Nephron (organoid): ENCODE measurements around the gene PCK2.
"Not testable (repeated sequence)": the region's sequence is repeated elsewhere in the genome, so short reads cannot be mapped to it uniquely, and the experiment has no call there.

Source experiments
- H3K27ac Mint-ChIP-seq, 3 experiments: 2 replicates each; pipeline ENCODE4 v1.8.0; 2020; ENCODE audit warnings: mixed read lengths in 3 of 3, mild to moderate bottlenecking in 2 of 3, moderate library complexity in 1 of 3
- H3K27me3 Mint-ChIP-seq: 2 replicates; pipeline ENCODE4 v1.8.0; 2021; ENCODE audit warnings: low read depth, mild to moderate bottlenecking, moderate library complexity, mixed read lengths
- H3K36me3 Mint-ChIP-seq: 2 replicates; pipeline ENCODE4 v1.8.0; 2020; ENCODE audit warnings: low read depth, mixed read lengths
- H3K4me1 Mint-ChIP-seq: 2 replicates; pipeline ENCODE4 v1.8.0; 2020; ENCODE audit warnings: mixed read lengths
- H3K4me3 Mint-ChIP-seq, 3 experiments: 2 replicates each; pipeline ENCODE4 v1.8.0; 2020; ENCODE audit warnings: mild to moderate bottlenecking in 3 of 3, mixed read lengths in 3 of 3, moderate library complexity in 2 of 3
- H3K9me3 Mint-ChIP-seq: 2 replicates; pipeline ENCODE4 v1.8.0; 2020; ENCODE audit warnings: mixed read lengths
- TF ChIP-seq, protein P1 (sequence below), 3 experiments: fragments of 200-600 bp; sonication (generic); IDR thresholded peaks; one replicate each; pipeline ENCODE4 v1.5.0; 2021; ENCODE audit warnings: antibody characterized with exemption in 3 of 3; ENCODE audit not compliant: unreplicated experiment in 3 of 3

Gene PCK2

GRCh38 chr14:24093901-24094840 lies at the start of gene PCK2:
Gene PCK2, plus strand, starts transcription at chr14:24094311. Its CDS starts 95 bp downstream, at chr14:24094406.
- Mint-ChIP-seq H3K27ac (peak within 1 kb of the TSS; percentile 89 to 96 (median 90)), H3K27me3 (peaks cover 7% of the 10 kb centered on the region), H3K9me3 (no peaks in the 10 kb centered on the region), H3K4me3 (peak within 1 kb of the TSS; percentile 94 to 97 (median 95)), H3K4me1 (peaks cover 28% of the 10 kb centered on the region), H3K36me3 (no peaks in the 10 kb centered on the region)
- TF ChIP-seq, protein P1, sequence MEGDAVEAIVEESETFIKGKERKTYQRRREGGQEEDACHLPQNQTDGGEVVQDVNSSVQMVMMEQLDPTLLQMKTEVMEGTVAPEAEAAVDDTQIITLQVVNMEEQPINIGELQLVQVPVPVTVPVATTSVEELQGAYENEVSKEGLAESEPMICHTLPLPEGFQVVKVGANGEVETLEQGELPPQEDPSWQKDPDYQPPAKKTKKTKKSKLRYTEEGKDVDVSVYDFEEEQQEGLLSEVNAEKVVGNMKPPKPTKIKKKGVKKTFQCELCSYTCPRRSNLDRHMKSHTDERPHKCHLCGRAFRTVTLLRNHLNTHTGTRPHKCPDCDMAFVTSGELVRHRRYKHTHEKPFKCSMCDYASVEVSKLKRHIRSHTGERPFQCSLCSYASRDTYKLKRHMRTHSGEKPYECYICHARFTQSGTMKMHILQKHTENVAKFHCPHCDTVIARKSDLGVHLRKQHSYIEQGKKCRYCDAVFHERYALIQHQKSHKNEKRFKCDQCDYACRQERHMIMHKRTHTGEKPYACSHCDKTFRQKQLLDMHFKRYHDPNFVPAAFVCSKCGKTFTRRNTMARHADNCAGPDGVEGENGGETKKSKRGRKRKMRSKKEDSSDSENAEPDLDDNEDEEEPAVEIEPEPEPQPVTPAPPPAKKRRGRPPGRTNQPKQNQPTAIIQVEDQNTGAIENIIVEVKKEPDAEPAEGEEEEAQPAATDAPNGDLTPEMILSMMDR (IDR thresholded peaks at IDR 0.05; ENCODE audit: unreplicated experiment in 3 of 3), result peak in 1 of 3 experiments; percentile 6

GRCh38 chr14:24049002-24049401 lies 45.1 kb upstream of the PCK2 start:
- H3K4me1 Mint-ChIP-seq, result peaks cover 10% of the 10 kb centered on the region
- H3K27me3 Mint-ChIP-seq, result peaks cover 39% of the 10 kb centered on the region
- not testable (repeated sequence) for H3K36me3 Mint-ChIP-seq, H3K27ac Mint-ChIP-seq, H3K9me3 Mint-ChIP-seq
- H3K4me3 Mint-ChIP-seq, result peak overlapping the region in 1 of 3 experiments; percentile 38

- H3K9me3 Mint-ChIP-seq, H3K36me3 Mint-ChIP-seq: not testable (repeated sequence)
- Mint-ChIP-seq H3K27ac (peak overlapping the region; percentile 39 to 87 (median 60)), H3K4me3 (peak overlapping the region; percentile 84 to 92 (median 88)), H3K27me3 (peaks cover 42% of the 10 kb centered on the region), H3K4me1 (peaks cover 10% of the 10 kb centered on the region)
Measured at GRCh38 chr14:24050753-24051152, 43.4 kb upstream of the PCK2 start.

GRCh38 chr14:24051176-24051788 lies 42.8 kb upstream of the PCK2 start:
- Mint-ChIP-seq H3K4me3 (peak overlapping the region; percentile 84 to 92 (median 88)), H3K27me3 (peaks cover 41% of the 10 kb centered on the region), H3K36me3 (no peaks in the 10 kb centered on the region), H3K4me1 (peaks cover 10% of the 10 kb centered on the region), H3K9me3 (no peaks in the 10 kb centered on the region), H3K27ac (peak overlapping the region; percentile 39 to 87 (median 60))
- TF ChIP-seq, protein P1 (IDR thresholded peaks at IDR 0.05; ENCODE audit: unreplicated experiment in 3 of 3), result no peak

DNA sequence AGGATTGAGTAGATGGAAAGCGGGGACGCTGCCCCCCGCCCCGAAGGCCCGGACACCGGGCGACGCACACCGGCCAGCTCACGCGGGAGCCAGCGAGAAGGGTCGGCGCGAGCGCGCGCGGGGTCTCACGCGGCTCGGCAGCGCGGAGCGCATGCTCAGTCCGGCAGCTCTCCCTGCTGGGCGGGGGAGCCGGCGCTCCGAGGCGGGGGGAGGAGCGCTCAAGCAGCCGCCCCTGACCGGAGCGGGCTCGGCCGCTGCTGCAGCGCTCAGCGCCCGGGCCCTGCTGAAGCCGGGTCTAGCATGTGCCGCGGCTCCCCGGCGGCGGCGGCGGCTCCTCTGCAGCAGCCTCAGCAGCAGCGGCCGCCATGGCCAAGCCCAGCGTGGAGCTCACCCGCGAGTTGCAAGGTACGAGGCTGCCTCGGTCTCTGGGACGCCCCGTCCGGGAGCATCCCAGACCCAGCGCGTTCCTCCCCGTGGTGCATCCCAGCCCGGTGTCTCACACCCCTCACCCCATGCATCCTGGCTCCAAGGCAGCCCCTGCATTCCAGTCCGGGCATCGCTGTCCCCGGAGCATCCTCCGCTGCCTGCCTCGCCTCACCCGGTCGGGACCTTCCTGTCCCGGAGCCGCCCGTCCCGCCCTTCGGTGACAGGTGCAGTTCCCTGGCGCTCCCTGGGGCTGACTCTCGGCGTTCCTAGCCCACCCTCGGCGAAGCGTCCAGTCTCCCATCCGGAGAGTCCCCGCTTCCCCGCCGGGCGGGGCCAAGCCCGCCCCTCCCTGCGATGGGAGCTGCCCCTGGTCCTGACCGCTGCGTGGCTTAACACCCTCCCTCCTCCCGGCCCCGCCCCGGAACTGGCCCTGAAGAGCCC lies 42.1 kb upstream of the PCK2 start, which contains the start of gene CARMIL3:
TSS of gene CARMIL3 (plus strand) at position 221 of the 867 bp plus-strand sequence. CDS start at position 366, 145 bp downstream.
- H3K9me3 Mint-ChIP-seq, result no peaks in the 10 kb centered on the region
- peaks cover 10% of the 10 kb centered on the region for H3K4me1 Mint-ChIP-seq
- TF ChIP-seq, protein P1 (IDR thresholded peaks at IDR 0.05; ENCODE audit: unreplicated experiment in 3 of 3), result no peak
- H3K4me3 Mint-ChIP-seq, result peak within 1 kb of the TSS; percentile 84 to 92 (median 88)
- H3K27ac Mint-ChIP-seq, result peak within 1 kb of the TSS; percentile 39 to 87 (median 60)
- H3K27me3 Mint-ChIP-seq, result peaks cover 41% of the 10 kb centered on the region
- no peaks in the 10 kb centered on the region for H3K36me3 Mint-ChIP-seq

DNA sequence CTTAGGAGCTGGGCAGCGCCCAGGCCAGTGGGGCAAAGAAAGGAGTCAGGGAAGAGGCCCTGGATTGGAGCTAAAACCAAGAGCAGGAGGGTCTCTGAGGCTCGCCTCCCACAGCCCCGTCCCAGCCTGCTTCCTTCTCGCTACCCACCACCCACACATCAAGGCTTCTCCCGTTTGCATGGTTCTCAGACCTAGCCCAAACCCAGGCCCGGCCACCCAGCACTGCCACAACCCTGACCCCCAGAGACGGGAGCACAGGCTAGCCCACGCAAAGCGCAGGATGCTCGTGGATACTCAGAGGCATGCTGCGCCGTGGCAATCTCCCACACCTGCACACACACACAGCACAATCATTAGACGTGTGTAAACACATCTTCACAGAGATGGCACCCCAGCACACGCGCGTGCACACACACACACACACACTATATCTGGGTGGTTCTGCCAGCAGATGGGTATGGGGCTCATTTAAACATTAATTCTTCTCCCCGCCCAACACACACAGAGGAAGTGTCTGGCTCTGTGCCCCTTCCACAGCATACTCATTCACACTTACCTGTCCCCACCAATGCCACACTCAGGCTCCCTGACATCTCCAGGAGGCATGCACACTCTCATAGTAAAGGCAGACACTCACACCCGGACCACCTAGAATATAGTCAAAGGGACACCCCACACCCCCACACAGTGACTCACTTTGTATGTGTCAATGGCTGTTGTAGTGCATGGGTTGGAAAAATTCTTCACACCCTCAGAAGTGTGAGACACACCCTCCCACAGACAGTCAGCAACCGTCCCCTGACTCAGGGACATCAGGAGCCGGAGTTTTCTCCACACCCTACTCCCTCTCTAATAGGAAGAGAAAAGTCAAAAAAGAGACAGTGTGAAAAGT lies 41.2 kb upstream of the PCK2 start:
- Mint-ChIP-seq H3K27me3 (peaks cover 41% of the 10 kb centered on the region), H3K36me3 (no peaks in the 10 kb centered on the region), H3K4me3 (peak overlapping the region; percentile 75 to 83 (median 75)), H3K27ac (no peak overlapping the region), H3K4me1 (peaks cover 10% of the 10 kb centered on the region), H3K9me3 (no peaks in the 10 kb centered on the region)
- TF ChIP-seq, protein P1 (IDR thresholded peaks at IDR 0.05; ENCODE audit: unreplicated experiment in 3 of 3), result no peak
